Transverse colon (tissue), 4 donors: ENCODE data around the gene ATP6V1E1. TPM values are rescaled to one million over a fixed set of nuclear protein-coding genes. Genes with fewer than 3 reads are reported as not detected.

Experiments used
- DNase-seq: peaks from one replicate; pipeline ENCODE4 v3.0.0-alpha.2; 2019
- H3K27ac ChIP-seq, 4 donors: fragments of 200-600 bp; sonication (generic); 2 replicates each; pipeline ENCODE4 v1.5.1; 2016 to 2018; ENCODE audit warnings: inconsistent platforms in 4 of 4
- H3K27me3 ChIP-seq: fragments of 200-600 bp; sonication (generic); 2 replicates; pipeline ENCODE4 v1.5.1; 2017; ENCODE audit warnings: inconsistent platforms
- H3K36me3 ChIP-seq, 4 donors: fragments of 200-600 bp; sonication (generic); 2 replicates each; pipeline ENCODE4 v1.5.1; 2017 to 2019; ENCODE audit warnings: inconsistent platforms in 4 of 4
- H3K4me1 ChIP-seq, 4 donors: fragments of 200-600 bp; sonication (generic); 2 replicates each; pipeline ENCODE4 v1.5.1; 2017 to 2020; ENCODE audit warnings: inconsistent platforms in 4 of 4
- H3K4me3 ChIP-seq, 4 donors: fragments of 200-600 bp; sonication (generic); 1 replicate in 1 of 4; 2 replicates in 3 of 4; pipeline versions ENCODE4 v1.5.1 to v1.6.1; 2017 to 2019; ENCODE audit warnings: inconsistent platforms in 4 of 4
- H3K9me3 ChIP-seq, 2 donors: fragments of 200-600 bp; sonication (generic); 2 replicates each; pipeline ENCODE4 v1.5.1; 2017 to 2019; ENCODE audit warnings: inconsistent platforms in 2 of 2
- CTCF ChIP-seq, 5 experiments: fragments of 200-600 bp in 3 of 5; fragments of 450-650 bp in 2 of 5; sonication (generic) in 3 of 5; IDR thresholded peaks; 1 replicate in 2 of 5; 2 replicates in 3 of 5; pipeline ENCODE4 v1.5.1; 2016 to 2017; ENCODE audit warnings: antibody characterized with exemption in 5 of 5, inconsistent platforms in 3 of 5, mild to moderate bottlenecking in 2 of 5, moderate library complexity in 1 of 5
- EP300 ChIP-seq: sonication (generic); formaldehyde crosslinking; IDR thresholded peaks from one replicate; pipeline ENCODE4 v1.6.1; 2017; ENCODE audit warnings: antibody characterized with exemption, low read depth
- POLR2A ChIP-seq: fragments of 450-650 bp; IDR thresholded peaks from one replicate; pipeline ENCODE4 v1.6.1; 2016; ENCODE audit warnings: antibody characterized with exemption, mild to moderate bottlenecking, moderate library complexity
- POLR2AphosphoS5 ChIP-seq, 3 donors: sonication (generic); formaldehyde crosslinking; IDR thresholded peaks; one replicate each; pipeline ENCODE4 v1.6.1; 2016; ENCODE audit warnings: antibody characterized with exemption in 3 of 3
- WGBS, 2 donors: methylation state at CpG; one replicate each; pipeline ENCODE4 v1.1.5; 2018; ENCODE audit warnings: low coverage in 1 of 2; 5-methylcytosine and 5-hydroxymethylcytosine counted together
- in situ Hi-C, 4 donors: fragments of 200-750 bp; cut with MboI; loops; one replicate each; pipeline versions ENCODE4 v1.15.0 to v1.15.1; 2017; ENCODE audit warnings: low sequenced_read_pairs in 3 of 4, low pct_ligation_motif_present in 1 of 4, low pct_unique_long_range_greater_than_20kb in 1 of 4
- intact Hi-C: fragments of 100-400 bp; cut with DNase I; formaldehyde crosslinking; loops from one replicate; pipeline ENCODE4 v1.15.1; 2023; ENCODE audit warnings: low total_unique reads
- total RNA-seq, 4 donors: library from RNA; depleted of rRNA; stranded (reverse); fragments of >200 nt; gene quantifications; one replicate each; pipeline ENCODE4 v1.1.0, GENCODE V29; 2016

ATP6V1E1 gene
- total RNA-seq, 4 donors from 2014 or later, result 103 to 142 (median 107) TPM

- intact Hi-C loops (loop anchor here (10.0 kb wide), 2 partner anchors 85 to 235 kb away; partner anchors contain the start of gene BCL2L13), in situ Hi-C loops (no loop called here)
- Histone ChIP-seq H3K36me3 (no peaks in the 10 kb centered on the region), H3K27me3 (no peaks in the 10 kb centered on the region), H3K4me3 (no peak overlapping the region), H3K27ac (no peak overlapping the region), H3K9me3 (no peaks in the 10 kb centered on the region), H3K4me1 (peaks cover 0 to 5% (median 0%) of the 10 kb centered on the region in 4 donors)
- DNase-seq, result no peak
- 97 to 100% methylated on average over 3 to 5 of the region's 5 CpGs for WGBS, 2 donors
- TF ChIP-seq CTCF (IDR thresholded peaks at IDR 0.05) (no peak), POLR2AphosphoS5 (IDR thresholded peaks at IDR 0.05) (no peak), POLR2A (no peak), EP300 (no peak)
Observed at GRCh38 chr22:17549655-17550054, 78.9 kb downstream of the ATP6V1E1 start.

- Histone ChIP-seq H3K36me3 (no peaks in the 10 kb centered on the region), H3K4me1 (peaks cover 0 to 3% (median 0%) of the 10 kb centered on the region in 4 donors), H3K4me3 (no peak overlapping the region), H3K27me3 (no peaks in the 10 kb centered on the region), H3K9me3 (no peaks in the 10 kb centered on the region), H3K27ac (no peak overlapping the region)
- in situ Hi-C loops (no loop called here), intact Hi-C loops (no loop called here)
- no peak for DNase-seq
- 83 to 84% methylated on average over 2 to 7 of the region's 10 CpGs for WGBS, 2 donors
- TF ChIP-seq POLR2AphosphoS5 (IDR thresholded peaks at IDR 0.05) (no peak), EP300 (no peak), CTCF (IDR thresholded peaks at IDR 0.05) (no peak), POLR2A (no peak)
Observed at GRCh38 chr22:17549183-17549582, 79.4 kb downstream of the ATP6V1E1 start.

GRCh38 chr22:17548756-17549035 is 79.9 kb downstream of the ATP6V1E1 start:
- WGBS, 2 donors, result 95% methylated on average over 5 of the region's 5 CpGs; no CpG with 5 or more reads in 1 of the 2 donors
- no peak for DNase-seq
- intact Hi-C loops, result no loop called here
- no peaks in the 10 kb centered on the region for H3K4me1 ChIP-seq
- H3K36me3 ChIP-seq, result no peaks in the 10 kb centered on the region
- H3K4me3 ChIP-seq, result no peak overlapping the region
- H3K27ac ChIP-seq, result no peak overlapping the region
- TF ChIP-seq EP300, result no peak
- TF ChIP-seq CTCF (IDR thresholded peaks at IDR 0.05), result no peak
- TF ChIP-seq POLR2A, result no peak
- no peak for TF ChIP-seq POLR2AphosphoS5 (IDR thresholded peaks at IDR 0.05)
- in situ Hi-C loops, result no loop called here
- no peaks in the 10 kb centered on the region for H3K9me3 ChIP-seq
- no peaks in the 10 kb centered on the region for H3K27me3 ChIP-seq

GRCh38 chr22:17548010-17548755 is 80.4 kb downstream of the ATP6V1E1 start:
- no peak for TF ChIP-seq POLR2AphosphoS5 (IDR thresholded peaks at IDR 0.05)
- TF ChIP-seq EP300, result no peak
- no peak for TF ChIP-seq CTCF (IDR thresholded peaks at IDR 0.05)
- no peak for TF ChIP-seq POLR2A
- intact Hi-C loops, result no loop called here
- no peaks in the 10 kb centered on the region for H3K36me3 ChIP-seq
- DNase-seq, result no peak
- in situ Hi-C loops, result no loop called here
- WGBS, 2 donors, result 91 to 93% methylated on average over 7 to 23 of the region's 23 CpGs
- no peaks in the 10 kb centered on the region for H3K4me1 ChIP-seq
- H3K9me3 ChIP-seq, result no peaks in the 10 kb centered on the region
- H3K27me3 ChIP-seq, result no peaks in the 10 kb centered on the region
- H3K27ac ChIP-seq, result no peak overlapping the region
- H3K4me3 ChIP-seq, result no peak overlapping the region
